WI38 (cell line): Measurements from ENCODE around the gene CACNB1.

Experiments
- H3K4me3 ChIP-seq: 2 replicates; pipeline ENCODE4 v1.5.1; 2011; ENCODE audit warnings: low read depth, mild to moderate bottlenecking, control low read depth, low read length
- TF ChIP-seq, protein P1 (sequence below): IDR thresholded peaks from 2 replicates; pipeline ENCODE4 v1.5.1; 2012; ENCODE audit warnings: low read depth, mild to moderate bottlenecking, control low read depth, low read length

The CACNB1 gene

DNA sequence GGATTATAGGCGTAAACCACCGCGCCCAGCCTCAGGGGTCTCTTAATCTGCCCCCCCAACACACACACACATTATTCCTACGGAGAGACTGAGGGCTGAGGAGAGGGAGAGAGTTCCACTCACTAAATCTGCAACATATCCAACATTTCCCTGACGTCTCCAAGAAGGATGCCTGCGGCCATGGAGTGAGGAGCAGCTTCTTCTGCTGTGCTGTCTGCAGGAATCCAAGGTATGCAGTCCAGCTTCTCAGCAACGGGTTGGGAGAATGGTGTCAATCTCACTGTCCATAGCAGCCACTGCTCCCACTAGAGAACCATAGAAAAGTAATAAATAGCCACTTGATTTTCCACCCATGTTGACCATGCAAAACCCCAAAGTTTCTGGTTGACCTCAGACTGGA, 41.0 kb downstream of the CACNB1 start:
- TF ChIP-seq, protein P1, sequence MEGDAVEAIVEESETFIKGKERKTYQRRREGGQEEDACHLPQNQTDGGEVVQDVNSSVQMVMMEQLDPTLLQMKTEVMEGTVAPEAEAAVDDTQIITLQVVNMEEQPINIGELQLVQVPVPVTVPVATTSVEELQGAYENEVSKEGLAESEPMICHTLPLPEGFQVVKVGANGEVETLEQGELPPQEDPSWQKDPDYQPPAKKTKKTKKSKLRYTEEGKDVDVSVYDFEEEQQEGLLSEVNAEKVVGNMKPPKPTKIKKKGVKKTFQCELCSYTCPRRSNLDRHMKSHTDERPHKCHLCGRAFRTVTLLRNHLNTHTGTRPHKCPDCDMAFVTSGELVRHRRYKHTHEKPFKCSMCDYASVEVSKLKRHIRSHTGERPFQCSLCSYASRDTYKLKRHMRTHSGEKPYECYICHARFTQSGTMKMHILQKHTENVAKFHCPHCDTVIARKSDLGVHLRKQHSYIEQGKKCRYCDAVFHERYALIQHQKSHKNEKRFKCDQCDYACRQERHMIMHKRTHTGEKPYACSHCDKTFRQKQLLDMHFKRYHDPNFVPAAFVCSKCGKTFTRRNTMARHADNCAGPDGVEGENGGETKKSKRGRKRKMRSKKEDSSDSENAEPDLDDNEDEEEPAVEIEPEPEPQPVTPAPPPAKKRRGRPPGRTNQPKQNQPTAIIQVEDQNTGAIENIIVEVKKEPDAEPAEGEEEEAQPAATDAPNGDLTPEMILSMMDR = no peak
- no peak overlapping the region for H3K4me3 ChIP-seq

- TF ChIP-seq, protein P1 = no peak
- H3K4me3 ChIP-seq = no peak overlapping the region
Observed at GRCh38 chr17:39155654-39156053, 41.8 kb downstream of the CACNB1 start.

DNA sequence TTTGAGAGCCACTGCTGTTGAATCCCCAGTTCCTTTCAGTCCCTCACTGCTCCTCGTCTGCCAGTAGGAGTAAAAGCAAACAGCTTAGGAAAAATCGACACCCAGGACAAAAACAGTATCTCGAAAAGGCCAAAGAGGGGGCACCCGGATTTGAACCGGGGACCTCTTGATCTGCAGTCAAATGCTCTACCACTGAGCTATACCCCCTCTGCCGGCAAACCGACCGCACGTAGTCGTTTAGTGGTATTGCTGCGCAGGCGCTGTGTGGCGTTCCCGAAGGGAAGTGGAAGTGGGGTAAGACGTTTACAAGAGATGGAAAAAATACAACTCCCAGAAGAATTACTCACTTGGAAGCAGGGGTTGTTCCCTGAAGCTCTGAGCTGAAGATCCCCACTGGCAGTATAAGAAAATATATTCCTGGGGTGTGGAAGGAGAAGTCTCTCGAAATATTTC, 43.8 kb downstream of the CACNB1 start:
- H3K4me3 ChIP-seq = peak overlapping the region; percentile 94
- TF ChIP-seq, protein P1 = 0 out of 2 replicates have a peak, but pooled peaks have one; percentile 4

DNA sequence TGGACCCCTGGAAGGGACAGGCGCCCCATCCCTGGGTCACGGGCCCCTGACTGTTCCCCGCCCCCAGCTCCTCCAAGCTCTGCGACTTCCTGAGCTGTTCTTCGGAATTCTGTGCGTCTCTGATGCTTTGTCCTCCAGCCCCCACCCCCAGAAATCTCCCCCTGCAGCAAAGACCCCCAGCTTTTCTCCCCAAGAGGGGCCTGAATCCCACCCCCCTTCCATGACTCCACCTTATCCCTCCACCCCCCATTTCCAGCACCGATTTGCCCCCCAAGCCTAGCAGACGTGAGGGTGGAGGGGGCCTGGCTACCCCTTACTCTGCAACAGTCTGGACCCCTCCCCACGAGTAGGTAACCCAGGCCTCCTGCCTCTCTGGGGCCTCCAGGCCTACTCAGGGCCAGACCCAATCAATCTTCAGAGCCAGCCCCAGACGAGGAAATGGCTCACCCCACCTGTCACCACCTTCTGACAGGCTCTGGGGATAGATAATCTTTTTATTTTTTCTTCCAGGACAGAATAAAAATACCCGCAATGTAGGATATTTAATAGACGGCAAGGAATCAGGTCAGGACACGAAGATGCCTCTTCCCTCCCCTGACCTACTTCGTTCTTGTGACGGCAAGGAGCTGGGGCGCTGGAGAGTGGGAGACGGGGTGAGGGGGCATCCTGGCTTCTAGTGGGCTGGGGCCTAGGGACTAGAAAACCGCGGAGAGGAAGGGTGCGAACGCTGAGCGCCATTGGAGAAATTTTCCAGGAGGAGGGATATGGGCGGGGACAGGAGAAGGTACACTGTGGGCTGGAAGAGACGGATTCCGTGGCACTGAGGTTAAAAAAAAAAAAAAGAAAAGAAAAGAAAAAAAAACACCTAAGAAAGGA, 45.3 kb downstream of the CACNB1 start:
- 0 out of 2 replicates have a peak overlapping the region, but pooled peaks have one; percentile 20 for H3K4me3 ChIP-seq
- TF ChIP-seq, protein P1 = no peak

DNA sequence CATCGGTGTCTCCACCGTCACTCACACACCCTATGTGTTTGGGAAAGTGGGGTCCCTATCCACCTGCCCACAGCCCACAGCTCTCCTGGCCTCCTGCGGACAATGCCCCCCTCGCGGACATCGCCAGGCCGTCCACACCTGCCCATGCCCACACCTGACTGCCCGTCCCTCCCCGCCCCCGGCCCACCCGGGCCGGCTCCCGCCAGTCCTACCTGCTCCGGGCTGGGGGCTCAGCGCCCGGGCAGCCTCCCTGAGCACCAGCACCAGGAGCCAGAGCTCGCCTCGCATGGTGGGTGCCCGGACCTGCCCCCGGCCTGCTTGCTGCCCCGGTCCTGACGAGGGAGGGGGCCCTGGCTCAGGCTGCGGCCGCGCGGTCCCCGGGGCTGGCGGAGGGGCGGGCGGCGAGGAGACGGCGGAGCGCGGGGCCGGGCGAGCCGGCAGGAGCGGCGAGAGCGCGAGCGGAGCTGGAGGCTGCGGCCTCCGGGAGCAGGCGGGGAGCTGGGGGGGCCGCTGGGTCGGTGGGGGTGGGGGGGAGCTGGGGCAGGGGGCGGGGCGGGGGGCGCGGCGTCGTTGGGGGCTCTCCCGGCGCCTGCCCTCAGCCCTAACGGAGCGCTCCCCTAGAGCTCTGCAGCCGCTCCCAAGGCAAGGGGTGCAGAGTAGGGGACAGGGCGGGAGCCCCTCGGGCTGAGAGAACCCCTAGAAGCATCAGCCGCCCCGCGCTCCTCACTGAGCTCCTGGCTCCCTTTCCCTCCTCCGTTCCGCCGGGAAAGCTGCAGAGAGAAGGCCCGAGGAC, 46.1 kb downstream of the CACNB1 start, which contains the start of gene PLXDC1:
Gene PLXDC1, minus strand, starts transcription at position 488 of the 793 bp plus-strand sequence. Its CDS starts 200 bp downstream, at position 288.
- TF ChIP-seq, protein P1 = no peak
- H3K4me3 ChIP-seq = peak within 1 kb of the TSS; percentile 40

GRCh38 chr17:39150795-39151149, 46.7 kb downstream of the CACNB1 start:
- peak overlapping the region; percentile 40; the same call in 1 of the 2 replicates for H3K4me3 ChIP-seq
- TF ChIP-seq, protein P1 = no peak
